Hematopoietic multipotent progenitor cell treated with erythropoietin and hydrocortisone succinate and interleukin-3 and kit ligand, for 4 days (in vitro differentiated cells): ENCODE results near the gene CCDC88B.
A peak's percentile ranks its signal among the peaks of the same experiment; 100 is the strongest.

ENCODE experiments used
- DNase-seq: peaks from one replicate; pipeline ENCODE4 v3.0.0-alpha.2; 2015

The CCDC88B gene

DNA sequence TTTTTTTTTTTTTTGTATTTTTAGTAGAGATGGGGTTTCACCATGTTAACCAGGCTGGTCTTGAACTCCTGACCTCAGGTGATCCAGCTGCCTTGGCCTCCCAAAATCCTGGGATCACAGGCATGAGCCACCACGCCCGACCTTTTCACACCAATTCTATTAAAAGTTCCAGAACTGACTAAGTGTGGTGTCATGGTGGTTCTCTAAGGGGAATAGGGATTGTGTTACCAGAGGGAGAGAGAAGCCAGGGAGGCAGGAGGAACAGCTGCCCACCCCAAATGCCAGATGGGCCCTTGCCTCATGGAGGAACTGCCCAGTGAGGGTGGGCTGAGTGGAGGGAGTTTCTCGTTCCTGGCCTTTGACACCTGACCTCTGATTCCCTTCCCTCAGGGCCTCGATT is 24.9 kb downstream of the CCDC88B start:
- no peak for DNase-seq

DNA sequence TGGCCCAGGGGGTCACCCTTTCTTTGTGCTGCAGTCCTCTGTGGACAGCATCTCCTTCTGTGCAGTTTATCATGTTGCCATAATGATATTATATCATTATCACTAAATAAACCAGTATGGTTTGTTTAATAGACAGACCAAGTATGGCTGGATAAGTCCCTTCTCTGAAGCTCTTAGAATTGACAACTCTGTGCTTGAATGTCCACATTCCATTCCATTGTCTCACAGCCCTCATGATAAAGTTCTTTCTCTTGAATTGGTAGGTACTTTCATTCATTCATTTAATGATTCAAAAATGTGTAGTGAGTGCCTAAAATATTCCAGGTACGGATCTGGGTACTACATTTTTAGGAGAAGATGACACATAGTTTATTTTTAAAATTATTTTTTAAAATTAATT is 26.7 kb downstream of the CCDC88B start:
- DNase-seq: no peak

DNA sequence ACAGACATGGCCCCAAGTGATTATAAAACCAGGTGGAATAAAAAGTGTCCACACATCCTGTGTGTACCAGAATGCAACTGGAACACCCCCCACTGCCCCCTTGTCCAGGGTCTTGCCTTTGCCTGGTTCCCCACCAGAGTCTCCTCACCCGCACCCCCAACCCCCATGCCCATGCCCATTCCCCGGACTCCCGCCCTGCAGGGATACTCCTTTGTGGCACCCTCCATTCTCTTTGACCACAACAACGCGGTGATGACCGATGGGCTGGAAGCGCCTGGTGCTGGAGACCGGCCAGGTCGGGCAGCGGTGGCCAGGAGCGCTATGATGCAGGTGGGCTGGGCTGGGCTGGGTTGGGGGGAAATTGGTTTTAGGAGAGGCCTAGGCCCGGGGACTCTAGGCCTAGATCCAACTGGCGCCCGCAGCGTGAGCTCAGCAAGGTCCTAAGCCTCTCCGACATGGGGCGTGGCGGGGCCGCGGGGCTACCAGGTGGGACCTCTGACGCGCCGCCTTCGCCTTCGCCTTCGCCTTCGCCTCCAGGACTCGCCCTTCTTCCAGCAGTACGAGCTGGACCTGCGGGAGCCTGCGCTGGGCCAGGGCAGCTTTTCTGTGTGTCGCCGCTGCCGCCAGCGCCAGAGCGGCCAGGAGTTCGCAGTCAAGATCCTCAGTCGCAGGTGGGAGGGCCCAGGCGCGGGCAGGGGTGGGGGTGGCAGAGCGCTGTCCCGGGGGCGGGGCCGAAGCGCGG is 28.1 kb downstream of the CCDC88B start:
- no peak for DNase-seq

DNA sequence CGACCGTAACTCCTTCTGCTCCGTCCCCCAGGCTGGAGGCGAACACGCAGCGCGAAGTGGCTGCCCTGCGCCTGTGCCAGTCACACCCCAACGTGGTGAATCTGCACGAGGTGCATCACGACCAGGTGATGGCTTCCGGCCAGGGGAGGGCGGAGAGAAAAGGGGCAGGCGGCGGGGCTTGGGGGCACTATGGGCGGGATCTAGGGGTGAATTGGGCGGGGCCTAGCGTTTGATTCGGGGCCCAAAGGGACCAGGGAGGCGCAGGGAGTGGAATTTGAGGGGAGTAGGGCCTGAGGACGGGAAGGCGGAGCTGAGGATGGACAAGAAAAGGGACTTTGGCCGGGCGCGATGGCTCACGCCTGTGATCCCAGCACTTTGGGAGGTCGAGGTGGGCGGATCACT is 28.7 kb downstream of the CCDC88B start:
- DNase-seq: no peak

DNA sequence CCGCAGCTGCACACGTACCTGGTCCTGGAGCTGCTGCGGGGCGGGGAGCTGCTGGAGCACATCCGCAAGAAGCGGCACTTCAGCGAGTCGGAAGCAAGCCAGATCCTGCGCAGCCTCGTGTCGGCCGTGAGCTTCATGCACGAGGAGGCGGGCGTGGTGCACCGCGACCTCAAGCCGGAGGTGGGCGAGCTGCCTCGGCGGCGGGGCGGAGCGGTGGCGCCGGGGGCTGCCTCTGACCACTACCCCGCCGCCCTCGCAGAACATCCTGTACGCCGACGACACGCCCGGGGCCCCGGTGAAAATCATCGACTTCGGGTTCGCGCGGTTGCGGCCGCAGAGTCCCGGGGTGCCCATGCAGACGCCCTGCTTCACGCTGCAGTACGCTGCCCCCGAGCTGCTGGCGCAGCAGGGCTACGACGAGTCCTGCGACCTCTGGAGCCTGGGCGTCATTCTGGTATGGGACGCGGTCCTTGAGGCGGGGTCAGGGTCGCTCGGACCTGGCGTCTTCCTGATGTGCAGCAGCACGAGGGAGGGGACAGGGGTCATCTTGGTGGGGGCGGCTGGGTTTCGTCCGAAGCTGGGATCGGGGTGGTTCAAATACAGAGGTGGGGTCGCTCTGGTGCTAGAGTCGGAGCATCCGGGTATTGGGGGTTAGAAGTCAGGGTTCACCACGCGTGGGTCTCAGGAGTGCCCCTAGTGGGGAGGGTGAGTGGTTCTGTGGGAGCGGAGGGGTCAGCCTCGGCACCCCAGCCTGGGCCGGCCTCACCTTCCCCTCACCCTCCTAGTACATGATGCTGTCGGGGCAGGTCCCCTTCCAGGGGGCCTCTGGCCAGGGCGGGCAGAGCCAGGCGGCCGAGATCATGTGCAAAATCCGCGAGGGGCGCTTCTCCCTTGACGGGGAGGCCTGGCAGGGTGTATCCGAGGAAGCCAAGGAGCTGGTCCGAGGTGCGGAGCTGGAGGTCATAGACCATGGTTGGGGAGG is 29.7 kb downstream of the CCDC88B start:
- no peak for DNase-seq

DNA sequence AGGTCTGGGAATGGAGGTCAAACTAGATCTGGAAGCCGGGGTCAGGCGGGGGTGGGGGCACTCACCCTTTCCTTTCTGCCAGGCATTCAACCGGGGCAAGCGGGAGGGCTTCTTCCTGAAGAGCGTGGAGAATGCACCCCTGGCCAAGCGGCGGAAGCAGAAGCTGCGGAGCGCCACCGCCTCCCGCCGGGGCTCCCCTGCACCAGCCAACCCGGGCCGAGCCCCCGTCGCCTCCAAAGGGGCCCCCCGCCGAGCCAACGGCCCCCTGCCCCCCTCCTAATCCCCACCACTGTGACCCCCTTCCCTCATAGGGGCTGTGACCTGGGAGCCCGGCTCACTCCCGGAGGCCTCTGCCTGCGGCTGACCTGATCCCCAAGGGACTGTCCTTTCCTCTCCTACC is 31.2 kb downstream of the CCDC88B start:
- no peak for DNase-seq

DNA sequence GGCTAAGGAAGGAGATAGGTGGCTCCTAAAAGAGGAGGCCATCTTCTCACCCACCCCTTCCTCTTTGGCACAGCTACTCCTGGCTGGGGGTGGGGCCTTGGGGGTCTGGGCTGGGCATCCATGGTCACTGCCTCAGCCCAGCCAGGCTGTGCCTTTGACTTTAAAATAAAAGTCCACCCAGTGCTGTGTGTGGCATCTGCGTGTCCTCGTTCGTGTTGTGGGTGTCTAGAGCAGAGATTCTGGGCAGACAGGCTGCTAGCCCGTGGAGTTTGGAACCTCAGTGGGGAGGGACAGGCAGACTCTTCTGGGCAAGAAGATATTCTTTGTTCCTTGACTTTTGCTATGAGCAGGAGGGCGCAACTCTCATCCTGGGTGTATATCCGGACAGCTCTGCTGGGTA is 32.0 kb downstream of the CCDC88B start:
- no peak for DNase-seq

DNA sequence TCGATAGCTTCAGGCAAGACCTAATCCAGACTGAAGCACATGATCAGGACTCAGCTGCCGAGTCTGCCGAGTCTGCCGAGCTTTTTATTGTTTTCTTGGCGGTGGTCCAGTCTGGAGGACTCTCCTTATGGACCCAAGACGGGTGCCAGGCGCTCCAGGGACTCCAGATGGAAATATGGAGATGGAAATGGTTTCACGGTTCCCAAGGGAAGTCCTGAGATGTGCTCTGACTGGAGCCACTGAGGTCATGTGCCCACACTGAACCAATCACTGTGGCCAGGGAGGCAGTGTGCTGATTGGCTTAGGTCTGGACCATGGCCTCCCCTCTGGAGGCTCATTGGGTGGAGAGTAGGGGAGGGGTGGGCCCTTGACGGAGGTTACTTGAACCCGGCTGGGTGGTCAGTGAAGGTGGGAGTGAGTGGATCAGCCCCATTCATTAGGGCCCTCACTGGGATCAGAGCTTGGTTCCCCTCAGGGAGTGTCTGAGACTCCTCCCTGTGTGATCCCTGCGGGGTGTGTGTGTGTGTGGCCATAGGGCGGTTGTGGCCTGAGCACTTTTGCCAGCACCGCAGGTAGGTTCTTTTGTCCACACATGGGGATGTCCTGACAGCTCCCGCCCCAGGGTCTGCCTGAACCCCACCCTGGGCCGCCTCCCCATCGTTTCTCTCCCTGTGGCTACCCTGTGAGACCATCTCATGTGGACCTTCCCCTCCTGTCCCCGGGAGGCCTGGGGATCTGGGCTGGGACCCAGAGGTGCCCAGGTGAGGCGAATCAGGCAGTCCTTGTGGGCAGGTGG is 33.0 kb downstream of the CCDC88B start:
- no peak for DNase-seq

DNA sequence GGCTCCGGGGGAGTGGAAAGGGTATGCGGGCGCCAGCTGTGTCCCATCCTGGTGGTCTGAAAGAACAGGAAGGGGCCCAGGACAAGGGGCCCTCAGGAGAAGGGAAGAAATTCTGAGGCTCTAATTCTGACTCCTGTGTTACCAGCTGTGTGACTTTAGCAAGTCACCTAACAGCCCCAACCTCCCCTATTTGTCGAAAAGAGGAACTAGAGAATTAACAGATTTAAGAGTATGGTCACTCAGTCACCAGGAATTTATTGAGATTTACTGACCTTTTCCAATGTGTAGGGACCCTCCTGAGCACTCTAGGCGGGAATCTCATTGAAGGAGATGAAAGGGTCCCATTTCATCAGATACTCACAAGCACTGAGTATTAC is 33.6 kb downstream of the CCDC88B start:
- DNase-seq: peak; percentile 63

DNA sequence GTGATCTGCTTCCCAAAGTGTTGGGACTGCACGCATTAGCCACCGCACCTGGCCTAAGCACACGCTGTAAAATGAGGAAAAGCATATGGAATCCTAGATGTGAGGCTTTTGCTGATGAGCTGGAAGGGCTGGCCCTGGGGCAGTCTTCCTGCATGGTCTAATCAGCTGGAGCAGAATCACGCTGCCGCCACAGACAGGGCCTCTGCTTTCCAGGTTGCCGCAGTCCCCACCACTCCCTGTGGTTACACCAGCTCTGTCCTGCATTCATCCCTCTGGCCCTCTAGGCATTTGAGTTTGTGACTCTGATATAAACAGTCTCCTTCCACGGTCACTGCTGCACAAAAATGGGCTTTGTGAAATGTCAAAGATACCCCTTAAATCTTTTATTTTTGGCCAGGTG is 36.1 kb downstream of the CCDC88B start:
- DNase-seq: no peak

DNA sequence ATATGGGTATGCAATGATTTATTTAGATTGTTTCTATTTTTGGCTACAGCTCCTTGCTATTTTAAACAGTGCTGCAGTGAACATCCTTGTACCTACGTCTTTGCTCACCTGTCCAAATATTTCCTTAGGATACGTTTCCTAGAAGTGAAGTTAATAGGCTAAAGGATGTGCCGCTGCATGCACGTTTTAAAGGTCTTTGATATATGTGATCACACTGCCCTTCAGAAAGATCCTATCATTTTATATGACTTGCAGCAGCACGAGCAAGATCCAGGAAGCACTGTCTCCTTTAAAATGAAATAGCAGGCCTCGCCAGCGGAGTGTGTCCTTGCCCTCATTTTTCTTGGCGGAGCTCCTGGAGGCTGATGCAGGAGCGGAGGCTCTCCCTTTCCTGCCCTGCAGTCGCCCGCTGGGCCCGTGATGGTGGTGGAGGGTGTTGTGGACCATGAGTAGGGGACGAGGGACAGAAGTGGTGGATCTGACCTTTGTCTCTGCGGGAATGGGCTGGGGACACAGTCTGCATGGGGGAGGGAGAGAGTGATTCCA is 38.4 kb downstream of the CCDC88B start:
- no peak for DNase-seq

DNA sequence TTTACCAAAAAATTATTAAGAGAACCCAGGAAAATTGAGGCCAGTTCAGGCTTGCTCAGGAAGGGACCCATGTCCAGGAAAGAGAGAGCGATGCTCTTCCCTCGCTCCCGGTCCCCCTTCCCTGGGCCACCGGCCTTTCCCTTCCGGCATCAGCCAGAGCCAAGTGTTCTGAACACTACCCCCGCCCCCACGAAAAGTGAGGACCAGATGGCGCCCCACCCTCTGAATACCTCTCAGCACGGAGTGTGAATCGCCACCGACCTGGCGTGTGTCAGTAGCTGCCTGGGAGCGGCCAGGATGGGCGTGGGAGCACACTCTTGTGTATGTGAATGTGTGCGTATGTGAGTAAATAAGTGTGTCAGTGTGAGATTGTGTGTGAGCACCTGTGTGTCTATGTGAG is 39.2 kb downstream of the CCDC88B start:
- no peak for DNase-seq

DNA sequence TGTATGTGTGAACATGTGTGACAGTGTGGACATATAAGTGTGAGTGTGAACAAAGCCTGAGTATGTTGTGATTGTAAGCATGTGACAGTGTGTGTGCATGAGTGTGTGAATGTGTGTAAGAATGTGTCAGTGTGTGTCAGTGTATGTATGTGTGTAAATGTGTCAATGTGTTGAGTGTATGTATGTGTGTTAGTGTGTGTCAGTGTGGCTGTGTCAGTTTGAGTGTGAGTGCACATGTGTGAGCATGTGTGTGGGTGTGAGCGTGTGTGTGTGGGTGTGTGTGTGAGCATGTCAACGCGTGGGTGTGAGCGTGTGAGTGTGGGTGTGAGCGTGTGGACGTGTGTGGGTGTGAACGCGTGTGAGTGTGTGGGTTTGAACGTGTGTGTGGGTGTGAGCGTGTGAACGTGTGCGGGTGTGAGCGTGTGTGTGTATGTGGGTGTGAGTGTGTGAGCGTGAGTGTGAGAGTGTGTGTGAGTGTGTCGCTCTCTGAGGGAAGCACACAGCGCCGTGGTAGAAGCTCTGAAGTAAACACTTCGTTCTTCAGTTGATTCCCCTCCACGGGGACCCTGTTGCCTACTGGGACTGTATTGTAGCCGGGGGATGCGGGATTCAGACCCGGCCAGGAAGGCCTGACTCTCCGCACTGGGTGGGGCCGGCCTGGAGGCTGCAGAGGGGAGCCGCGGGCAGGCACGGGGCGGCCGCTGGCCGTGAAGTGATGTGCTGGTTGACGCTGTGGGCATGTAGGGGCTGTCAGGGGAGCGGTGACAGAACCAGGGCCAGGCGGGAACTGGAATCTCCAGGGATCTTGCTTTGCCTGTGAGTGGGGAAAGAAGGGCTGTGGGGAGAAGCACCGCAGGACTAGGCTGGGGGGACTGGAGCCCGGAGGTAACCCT is 40.1 kb downstream of the CCDC88B start:
- no peak for DNase-seq

DNA sequence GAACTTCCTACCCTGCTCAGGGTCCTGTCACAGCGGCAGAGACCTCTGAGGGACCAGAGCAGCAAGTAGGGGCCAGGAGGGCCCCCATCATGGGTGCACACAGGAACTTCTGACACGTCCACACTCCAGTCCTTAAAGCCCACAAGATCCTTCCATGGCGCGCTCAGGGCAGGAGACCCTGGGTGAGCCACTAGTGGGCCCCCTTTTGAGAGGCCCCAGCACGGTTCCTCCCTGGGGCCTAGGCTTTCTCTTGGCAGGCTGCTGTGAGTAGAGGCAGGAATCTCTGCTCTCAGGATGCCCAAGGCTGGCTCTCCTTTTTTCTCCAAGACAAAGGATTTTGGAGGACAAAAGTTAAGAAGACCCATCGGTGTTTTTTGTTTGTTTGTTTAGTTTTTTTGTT is 41.3 kb downstream of the CCDC88B start:
- DNase-seq: no peak

DNA sequence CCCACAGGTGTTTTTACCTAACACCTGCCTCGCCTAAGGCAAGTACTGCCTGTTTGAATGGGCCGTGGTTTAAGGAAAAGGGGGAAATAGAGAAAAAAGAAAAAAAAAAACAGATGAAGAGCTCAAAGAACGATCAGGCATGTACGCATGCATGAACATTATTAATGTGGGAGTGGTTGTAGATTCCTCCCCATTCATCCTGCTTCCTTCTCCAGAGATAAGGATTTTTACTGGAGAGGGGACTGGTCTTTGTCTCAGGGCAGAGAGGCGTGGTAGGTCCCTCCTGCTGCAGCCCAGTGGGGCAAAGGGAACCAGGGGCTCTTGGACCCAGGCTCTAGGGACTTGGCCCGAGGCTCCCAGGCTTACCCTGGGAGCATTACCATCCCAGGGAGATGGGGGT is 42.0 kb downstream of the CCDC88B start:
- no peak for DNase-seq

DNA sequence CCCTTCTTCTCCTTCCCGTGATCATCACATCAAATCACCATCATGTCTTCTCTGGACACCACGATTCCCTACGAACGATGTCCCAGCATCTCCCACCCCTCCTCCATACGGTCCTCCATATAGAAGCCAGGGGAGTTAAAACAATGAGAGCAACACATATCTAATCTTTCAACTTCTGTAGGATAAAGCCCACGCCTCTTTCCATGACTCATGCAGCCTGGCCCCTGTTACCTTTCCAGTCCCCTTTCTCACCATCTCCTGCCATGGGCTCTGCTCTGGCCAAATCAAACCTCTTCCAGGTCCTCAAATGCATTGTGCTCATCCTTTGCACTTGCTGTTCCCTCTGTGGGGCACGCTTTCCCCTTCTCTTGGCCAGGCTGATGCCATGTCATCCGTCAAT is 42.6 kb downstream of the CCDC88B start:
- DNase-seq: no peak

DNA sequence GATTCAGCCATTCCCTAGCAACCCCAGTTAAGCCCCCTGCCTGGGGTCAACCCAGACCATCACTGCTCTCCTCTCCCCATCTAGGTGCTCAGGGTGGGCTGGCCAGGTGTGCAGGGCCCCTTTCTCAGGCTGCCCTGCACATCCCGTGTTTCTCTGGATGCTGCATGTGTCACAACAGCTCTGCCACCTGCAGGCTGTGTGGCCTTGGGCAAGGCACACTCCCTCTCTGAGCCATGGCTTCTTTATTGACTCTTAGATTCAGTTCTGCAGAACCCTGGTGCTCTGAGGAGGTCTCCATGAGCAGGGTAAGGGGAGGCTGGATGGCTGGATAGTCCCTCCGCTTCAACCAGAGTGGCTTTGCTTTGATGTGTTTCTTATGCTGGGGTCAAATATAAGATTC is 43.6 kb downstream of the CCDC88B start:
- no peak for DNase-seq

DNA sequence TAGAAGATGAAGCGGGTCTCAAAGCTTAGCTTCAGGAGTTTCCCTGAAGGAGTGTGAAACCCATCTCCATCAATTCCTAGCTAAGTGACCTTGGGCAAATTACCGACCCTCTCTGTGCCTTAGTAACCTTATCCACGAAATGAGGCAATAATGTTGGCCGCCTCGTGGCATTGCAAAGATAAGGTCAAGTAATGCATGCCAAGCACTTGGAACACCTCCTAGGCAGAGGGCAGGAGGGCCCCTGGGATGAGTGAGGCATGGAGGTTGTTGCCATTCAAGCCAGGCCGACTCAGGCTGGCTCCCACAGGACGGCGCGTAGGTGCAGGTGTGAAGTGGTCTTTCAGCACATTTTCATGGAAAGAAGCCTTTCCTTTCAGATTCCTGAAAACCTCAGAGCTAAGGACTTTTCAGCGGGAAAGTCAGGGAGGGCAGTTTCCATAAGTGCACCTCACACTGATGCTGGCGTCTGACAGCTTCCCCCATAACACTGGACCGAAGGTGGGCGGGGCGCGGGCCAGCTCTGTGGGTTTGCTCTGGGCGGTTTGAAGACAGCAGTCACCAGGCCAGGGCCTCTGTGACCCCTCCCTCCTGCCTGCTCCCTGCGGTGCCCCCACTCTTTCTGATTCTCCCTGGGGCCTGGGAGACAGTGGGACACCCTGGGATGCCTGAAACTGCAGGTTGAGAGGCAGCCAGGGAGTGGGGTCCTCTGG is 44.2 kb downstream of the CCDC88B start:
- no peak for DNase-seq

DNA sequence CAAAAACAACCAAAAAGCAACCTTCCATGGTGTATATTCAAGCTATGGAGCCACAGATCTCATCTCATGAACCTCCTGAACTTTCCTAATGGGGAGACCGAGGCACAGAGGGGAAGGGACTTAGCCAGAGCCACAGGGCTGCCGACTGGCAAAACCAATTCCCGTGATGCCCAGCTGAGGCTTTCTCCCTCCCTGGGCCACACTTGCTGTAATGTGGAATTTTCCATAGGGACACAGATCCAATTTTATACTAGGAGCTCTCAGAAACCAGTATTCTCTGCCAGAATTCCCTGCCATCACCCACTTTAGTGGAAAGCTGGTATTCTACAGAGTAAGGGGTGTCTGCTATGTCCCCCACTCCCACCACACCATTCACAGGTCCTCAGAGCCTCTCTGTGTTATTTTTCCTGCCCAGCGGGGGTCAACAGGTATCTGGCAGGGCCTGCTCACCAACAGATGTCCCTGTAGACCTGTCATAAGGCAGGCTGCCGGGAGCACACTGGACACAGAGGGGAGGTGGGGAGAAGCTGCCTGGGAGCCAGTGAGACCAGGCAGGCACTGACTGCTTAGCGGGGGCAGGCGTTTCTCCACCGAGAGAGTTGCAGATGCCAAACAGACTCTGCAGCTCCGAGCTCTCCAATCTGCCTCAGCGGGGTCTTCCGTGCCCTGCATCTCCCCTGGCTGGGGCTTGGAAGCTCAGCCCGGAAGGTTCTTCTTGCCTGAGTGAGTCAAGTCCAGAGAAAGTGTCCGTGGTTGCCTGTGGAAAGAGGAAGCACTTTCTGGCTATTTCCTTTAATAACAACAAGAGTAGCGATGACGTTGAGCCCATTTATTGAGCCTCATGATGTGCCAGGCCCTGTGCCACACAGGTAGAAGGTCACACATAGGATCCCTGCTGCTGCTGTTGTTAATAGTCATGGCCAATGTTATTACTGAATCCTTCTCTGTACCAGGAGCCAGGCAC is 45.3 kb downstream of the CCDC88B start:
- peak; percentile 64 for DNase-seq
